Measurements from ENCODE around the gene KAZN.

- TF ChIP-seq CTCF (tag by site-specific recombination; IDR thresholded peaks at IDR 0.05) = no peak
- TF ChIP-seq PATZ1 (tag by site-specific recombination; IDR thresholded peaks at IDR 0.05) = no peak
- TF ChIP-seq ZNF548 (tag by site-specific recombination; IDR thresholded peaks at IDR 0.05) = no peak
- no peak for TF ChIP-seq ZNF701 (tag by site-specific recombination; IDR thresholded peaks at IDR 0.05)
- TF ChIP-seq ZNF639 (tag by site-specific recombination; IDR thresholded peaks at IDR 0.05) = no peak
- TF ChIP-seq ZBTB1 (tag by site-specific recombination; IDR thresholded peaks at IDR 0.05) = no peak
- no peak for TF ChIP-seq ZNF18 (tag by site-specific recombination; IDR thresholded peaks at IDR 0.05)
- no peak for TF ChIP-seq ZNF777 (tag by site-specific recombination; IDR thresholded peaks at IDR 0.05; ENCODE audit: borderline replicate concordance)
- TF ChIP-seq ZNF274 (IDR thresholded peaks at IDR 0.05; ENCODE audit: low read length) = no peak
- no peak for TF ChIP-seq ZNF274 (tag by site-specific recombination; IDR thresholded peaks at IDR 0.05; ENCODE audit: borderline replicate concordance)
- no peak for TF ChIP-seq YY1 (tag by site-specific recombination; IDR thresholded peaks at IDR 0.05)
- no peak for TF ChIP-seq ZNF211 (tag by site-specific recombination; IDR thresholded peaks at IDR 0.05; ENCODE audit: low read depth)
- TF ChIP-seq ZBTB7A (tag by site-specific recombination; IDR thresholded peaks at IDR 0.05; ENCODE audit: low read depth) = no peak
- no peak for TF ChIP-seq PBX3 (CRISPR knock-in tag; IDR thresholded peaks at IDR 0.05)
These were observed 224.0 kb downstream of the KAZN start for GRCh38 chr1:14822493-14822892.

All from HEK293 (cell line).